Breast epithelium (tissue), 3 donors: Measurements from ENCODE around the gene SLC6A12.

Experiments
- CTCF ChIP-seq, 3 donors: fragments of 450-650 bp; IDR thresholded peaks; one replicate each; pipeline ENCODE4 v1.5.1; 2016 to 2017; ENCODE audit warnings: antibody characterized with exemption in 3 of 3, mild to moderate bottlenecking in 3 of 3, moderate library complexity in 3 of 3
- POLR2A ChIP-seq: fragments of 450-650 bp; IDR thresholded peaks from one replicate; pipeline ENCODE4 v1.6.1; 2016; ENCODE audit warnings: antibody characterized with exemption, mild to moderate bottlenecking, moderate library complexity

GRCh38 chr12:178829-179109 lies 35.2 kb downstream of the SLC6A12 start:
- TF ChIP-seq POLR2A = no peak
- TF ChIP-seq CTCF (IDR thresholded peaks at IDR 0.05) = no peak
